Neutrophil (primary cell): ENCODE results near the gene GJC2.
"Not testable (repeated sequence)": the region's sequence is repeated elsewhere in the genome, so short reads cannot be mapped to it uniquely, and the experiment has no call there.

Experiments used
- H3K27ac ChIP-seq: fragments of 200-600 bp; sonication (generic); 2 replicates; pipeline ENCODE4 v1.5.1; 2016; ENCODE audit warnings: mild to moderate bottlenecking, moderate library complexity
- H3K27me3 ChIP-seq: fragments of 200-600 bp; sonication (generic); 2 replicates; pipeline ENCODE4 v1.6.0; 2016; ENCODE audit warnings: mild to moderate bottlenecking
- H3K36me3 ChIP-seq: fragments of 200-600 bp; sonication (generic); 2 replicates; pipeline ENCODE4 v1.5.1; 2017
- H3K4me1 ChIP-seq, 2 experiments: fragments of 200-600 bp in 1 of 2; sonication (generic) in 1 of 2; 1 replicate in 1 of 2; 2 replicates in 1 of 2; pipeline versions ENCODE4 v1.5.1 to v1.6.1; 2013 to 2016; ENCODE audit warnings: low read depth in 1 of 2, low read length in 1 of 2, mild to moderate bottlenecking in 1 of 2, moderate library complexity in 1 of 2; ENCODE audit not compliant: control insufficient read depth in 1 of 2, insufficient read depth in 1 of 2
- H3K4me3 ChIP-seq, 2 experiments: fragments of 200-600 bp in 1 of 2; sonication (generic) in 1 of 2; 1 replicate in 1 of 2; 2 replicates in 1 of 2; pipeline ENCODE4 v1.5.1; 2013 to 2016; ENCODE audit warnings: low read depth in 1 of 2, low read length in 1 of 2, mild to moderate bottlenecking in 1 of 2, moderate library complexity in 1 of 2
- H3K9me3 ChIP-seq: fragments of 200-600 bp; sonication (generic); 2 replicates; pipeline ENCODE4 v1.5.1; 2016
- TF ChIP-seq, protein P1 (sequence below): fragments of 200-600 bp; sonication (generic); IDR thresholded peaks from 2 replicates; pipeline ENCODE4 v1.5.1; 2016; ENCODE audit warnings: antibody characterized with exemption

The GJC2 gene

DNA sequence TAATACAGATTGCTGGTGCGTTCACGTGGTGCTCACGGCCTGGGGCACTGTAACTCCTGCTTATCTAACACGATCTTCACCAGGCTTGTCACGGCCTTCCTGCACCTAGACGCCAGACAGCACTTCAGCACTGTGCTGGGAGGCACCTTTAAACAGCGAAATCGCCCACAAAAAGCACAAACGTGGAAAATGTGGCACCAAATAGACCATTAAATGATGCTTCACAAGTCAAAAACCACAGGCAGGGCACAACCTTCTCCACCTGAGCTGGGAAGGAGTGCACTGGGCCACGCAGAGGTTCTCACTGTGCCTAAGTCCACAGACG lies 35.9 kb downstream of the GJC2 start:
- TF ChIP-seq, protein P1, sequence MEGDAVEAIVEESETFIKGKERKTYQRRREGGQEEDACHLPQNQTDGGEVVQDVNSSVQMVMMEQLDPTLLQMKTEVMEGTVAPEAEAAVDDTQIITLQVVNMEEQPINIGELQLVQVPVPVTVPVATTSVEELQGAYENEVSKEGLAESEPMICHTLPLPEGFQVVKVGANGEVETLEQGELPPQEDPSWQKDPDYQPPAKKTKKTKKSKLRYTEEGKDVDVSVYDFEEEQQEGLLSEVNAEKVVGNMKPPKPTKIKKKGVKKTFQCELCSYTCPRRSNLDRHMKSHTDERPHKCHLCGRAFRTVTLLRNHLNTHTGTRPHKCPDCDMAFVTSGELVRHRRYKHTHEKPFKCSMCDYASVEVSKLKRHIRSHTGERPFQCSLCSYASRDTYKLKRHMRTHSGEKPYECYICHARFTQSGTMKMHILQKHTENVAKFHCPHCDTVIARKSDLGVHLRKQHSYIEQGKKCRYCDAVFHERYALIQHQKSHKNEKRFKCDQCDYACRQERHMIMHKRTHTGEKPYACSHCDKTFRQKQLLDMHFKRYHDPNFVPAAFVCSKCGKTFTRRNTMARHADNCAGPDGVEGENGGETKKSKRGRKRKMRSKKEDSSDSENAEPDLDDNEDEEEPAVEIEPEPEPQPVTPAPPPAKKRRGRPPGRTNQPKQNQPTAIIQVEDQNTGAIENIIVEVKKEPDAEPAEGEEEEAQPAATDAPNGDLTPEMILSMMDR: no peak
- no peaks in the 10 kb centered on the region for H3K27me3 ChIP-seq
- H3K27ac ChIP-seq: no peak overlapping the region
- H3K36me3 ChIP-seq: no peaks in the 10 kb centered on the region
- H3K9me3 ChIP-seq: no peaks in the 10 kb centered on the region
- H3K4me1 ChIP-seq: no peaks in the 10 kb centered on the region
- no peak overlapping the region for H3K4me3 ChIP-seq

DNA sequence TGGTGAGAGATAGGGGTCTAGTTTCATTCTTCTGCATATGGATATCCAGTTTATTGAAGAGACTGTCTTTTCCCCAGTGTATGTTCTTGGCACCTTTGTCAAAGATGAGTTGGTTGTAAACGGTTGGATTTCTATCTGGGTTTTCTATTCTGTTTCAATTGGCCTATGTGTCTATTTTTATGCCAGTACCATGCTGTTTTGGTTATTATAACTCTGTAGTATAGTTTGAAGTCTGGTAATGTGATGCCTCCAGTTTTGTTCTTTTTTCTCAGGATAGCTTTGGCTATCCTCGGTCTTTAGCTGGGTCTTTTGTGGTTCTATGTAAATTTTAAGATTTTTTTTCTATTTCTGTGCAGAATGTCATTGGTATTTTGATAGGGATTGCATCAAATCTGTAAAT lies 38.5 kb downstream of the GJC2 start:
- H3K27me3 ChIP-seq, H3K4me1 ChIP-seq, H3K27ac ChIP-seq, H3K36me3 ChIP-seq, H3K4me3 ChIP-seq, H3K9me3 ChIP-seq: not testable (repeated sequence)

DNA sequence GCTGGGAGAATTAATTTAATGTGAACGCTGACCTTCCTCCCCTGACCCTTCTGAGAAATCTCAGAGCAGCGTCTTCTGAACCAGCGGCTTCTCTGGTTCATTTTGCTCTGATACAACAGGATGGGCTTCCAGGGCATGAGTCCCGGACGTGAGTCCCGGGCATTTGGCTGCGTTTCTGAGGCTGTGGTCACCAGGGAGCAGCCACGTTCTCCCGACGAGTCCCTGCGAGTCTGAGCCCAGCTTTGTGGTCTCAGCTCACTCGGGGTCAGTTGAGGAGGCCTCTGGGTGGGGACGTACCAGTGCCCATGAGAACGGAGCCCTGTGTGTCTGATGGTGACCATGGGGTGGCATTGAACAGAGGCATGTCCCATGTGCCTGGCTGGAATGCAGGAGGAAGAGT lies 40.5 kb downstream of the GJC2 start:
- H3K9me3 ChIP-seq: no peaks in the 10 kb centered on the region
- no peak overlapping the region for H3K4me3 ChIP-seq
- no peak overlapping the region for H3K27ac ChIP-seq
- H3K27me3 ChIP-seq: no peaks in the 10 kb centered on the region
- H3K4me1 ChIP-seq: no peaks in the 10 kb centered on the region
- TF ChIP-seq, protein P1: no peak
- no peaks in the 10 kb centered on the region for H3K36me3 ChIP-seq

DNA sequence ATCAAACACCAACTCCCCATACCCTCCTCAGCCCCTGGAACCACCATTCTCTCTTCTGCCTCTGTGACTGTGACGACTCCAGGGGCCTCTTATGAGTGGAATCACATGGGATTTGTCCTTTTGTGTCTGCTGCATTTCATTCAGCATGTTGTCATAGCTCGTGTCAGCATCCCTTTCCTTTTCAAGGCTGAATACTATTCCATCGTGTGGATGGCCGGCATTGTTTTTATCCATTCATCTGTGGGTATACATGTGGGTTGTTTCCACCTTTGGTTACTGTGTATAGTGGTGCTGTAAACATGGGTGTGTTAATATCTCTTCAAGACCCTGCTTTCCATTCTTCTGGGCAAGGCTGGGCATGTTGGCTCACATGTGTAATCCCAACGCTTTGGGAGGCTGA lies 41.0 kb downstream of the GJC2 start:
- TF ChIP-seq, protein P1: no peak
- no peak overlapping the region for H3K27ac ChIP-seq

DNA sequence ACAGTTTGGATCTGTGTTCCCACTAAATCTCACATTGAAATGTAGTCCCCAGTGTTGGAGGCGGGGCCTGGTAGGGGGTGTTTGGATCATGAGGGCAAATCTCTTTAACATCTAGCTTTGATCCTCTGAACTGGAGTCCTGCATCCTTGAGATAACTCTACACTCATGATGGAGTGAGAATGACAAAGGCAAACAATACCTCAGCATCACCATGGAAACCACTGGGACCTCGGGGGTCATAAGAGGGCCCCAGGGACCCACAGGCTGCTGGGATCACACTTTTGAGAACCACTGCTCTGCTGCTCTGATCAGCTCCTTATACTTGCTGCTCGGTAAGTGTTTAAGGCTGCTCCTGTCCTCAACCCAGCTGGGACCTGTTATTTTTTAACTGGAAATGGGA lies 44.7 kb downstream of the GJC2 start:
- Histone ChIP-seq H3K27me3 (no peaks in the 10 kb centered on the region), H3K9me3 (no peaks in the 10 kb centered on the region), H3K4me3 (no peak overlapping the region), H3K4me1 (no peaks in the 10 kb centered on the region), H3K27ac (no peak overlapping the region), H3K36me3 (no peaks in the 10 kb centered on the region)
- TF ChIP-seq, protein P1: no peak

More for the DNA sequence above, 41.0 kb downstream of the GJC2 start:
- Histone ChIP-seq H3K36me3 (no peaks in the 10 kb centered on the region), H3K27me3 (no peaks in the 10 kb centered on the region), H3K4me1 (no peaks in the 10 kb centered on the region), H3K4me3 (no peak overlapping the region), H3K9me3 (no peaks in the 10 kb centered on the region)

DNA sequence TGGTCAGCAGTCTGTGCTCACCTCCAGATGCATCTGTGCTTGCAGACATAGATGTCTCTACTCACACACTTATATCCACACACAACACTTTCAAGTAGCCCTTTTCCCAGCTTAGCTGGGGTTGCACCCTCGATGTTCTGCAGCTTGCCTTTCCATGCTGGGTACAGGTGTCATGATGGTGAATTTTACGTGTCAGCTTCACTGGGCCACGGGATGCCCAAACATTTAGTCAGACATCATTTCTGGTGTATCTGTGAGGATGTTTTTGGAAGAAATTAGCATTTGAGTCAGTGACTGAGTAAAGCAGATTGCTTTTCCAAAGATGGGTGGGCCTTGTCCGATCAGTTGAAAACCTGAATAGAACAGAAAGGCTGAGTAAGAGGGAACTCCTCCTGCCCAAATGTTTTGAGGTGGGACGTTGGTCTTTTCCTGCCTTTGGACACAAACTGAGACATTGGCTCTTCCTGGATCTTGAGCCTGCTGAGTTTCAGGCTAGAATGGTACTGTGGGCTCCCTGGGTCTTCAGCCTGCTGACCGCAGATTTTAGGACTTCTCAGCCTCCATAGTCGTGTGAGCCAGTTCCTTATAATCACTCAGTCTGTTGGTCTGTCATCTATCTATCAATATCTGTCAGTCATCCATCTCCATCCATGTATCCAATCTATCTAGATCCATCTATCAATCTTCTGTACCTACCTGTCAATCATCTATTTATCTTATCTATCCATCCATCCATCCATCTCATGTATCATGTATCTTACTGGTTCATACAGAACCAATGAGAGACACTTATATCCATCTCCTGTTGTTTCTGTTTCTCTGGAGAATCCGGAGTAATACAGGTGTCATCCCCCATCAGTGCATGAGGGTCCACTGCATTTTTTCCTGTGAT lies 45.4 kb downstream of the GJC2 start:
- Histone ChIP-seq H3K27me3 (no peaks in the 10 kb centered on the region), H3K4me1 (no peaks in the 10 kb centered on the region), H3K9me3 (no peaks in the 10 kb centered on the region), H3K36me3 (no peaks in the 10 kb centered on the region), H3K4me3 (no peak overlapping the region), H3K27ac (no peak overlapping the region)
- TF ChIP-seq, protein P1: no peak
